ENCODE data around the gene ABCF2.

ABCF2 gene

DNA sequence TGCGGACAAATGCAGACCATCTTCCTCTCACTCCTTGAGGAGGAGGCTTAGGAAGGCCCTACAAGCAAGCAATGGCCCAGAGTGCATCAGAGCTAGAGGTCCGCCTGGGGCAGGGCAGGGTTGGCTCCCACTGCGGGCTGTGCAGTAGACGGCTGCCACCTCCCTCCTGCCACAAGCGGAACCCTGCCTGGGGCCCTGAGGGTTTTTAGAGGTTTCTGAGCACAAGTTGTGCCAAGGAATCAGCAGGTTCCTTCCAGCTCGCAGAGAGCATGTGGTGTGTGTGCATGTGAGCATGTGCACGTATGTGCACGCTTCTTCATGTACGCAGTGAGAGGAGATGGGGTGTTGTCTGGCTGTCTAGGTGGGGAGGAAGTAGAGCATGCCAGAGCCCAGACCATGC lies 47.4 kb upstream of the ABCF2 start:
- H3K36me3 ChIP-seq (replicated peaks in 1 of 2; ENCODE audit: control insufficient read depth in 2 of 2, insufficient read depth in 2 of 2, low read length in 2 of 2): no peaks in the 10 kb centered on the region
- H3K27ac ChIP-seq (replicated peaks; ENCODE audit: low read length): no peak overlapping the region
- no peak overlapping the region for H2BK12ac ChIP-seq (ENCODE audit: low read length)
- H4K8ac ChIP-seq (ENCODE audit: low read depth, low read length): no peak overlapping the region
- no peak overlapping the region for H2BK120ac ChIP-seq (ENCODE audit: low read depth, low read length)
- H3K18ac ChIP-seq (ENCODE audit: low read length): no peak overlapping the region
- H3K27me3 ChIP-seq (ENCODE audit: control insufficient read depth in 3 of 3, insufficient read depth in 3 of 3, low read depth in 1 of 3, low read length in 3 of 3): peaks cover 0 to 31% (median 17%) of the 10 kb centered on the region in 3 experiments
- H3K4me1 ChIP-seq (ENCODE audit: control insufficient read depth in 2 of 2, insufficient read depth in 1 of 2, low read depth in 1 of 2, low read length in 2 of 2): peaks cover 5 to 10% of the 10 kb centered on the region in 2 donors
- H3K9ac ChIP-seq (ENCODE audit: low read depth, low read length, poor library complexity): no peak overlapping the region
- H2BK5ac ChIP-seq (ENCODE audit: low read length): no peak overlapping the region
- peak overlapping the region; percentile 32 for H2AK5ac ChIP-seq (ENCODE audit: low read depth, low read length)
- no peak overlapping the region for H3K4ac ChIP-seq (ENCODE audit: low read length)
- no peak for DNase-seq (ENCODE audit: low spot score)
- peaks cover 2% of the 10 kb centered on the region for H3K79me1 ChIP-seq (ENCODE audit: low read depth, low read length)
- no peak overlapping the region for H3K14ac ChIP-seq (ENCODE audit: low read length)
- no peak overlapping the region for H2BK15ac ChIP-seq (ENCODE audit: low read length)
- no peak overlapping the region for H3K23ac ChIP-seq (ENCODE audit: low read depth, low read length, poor library complexity)
- no CpG with 5 or more reads among the region's 9 CpGs for WGBS, 2 donors (ENCODE audit: extremely low coverage in 2 of 2, insufficient read length in 2 of 2, insufficient replicate concordance in 1 of 2)
- H3K4me3 ChIP-seq (ENCODE audit: low read length in 2 of 2): no peak overlapping the region
- H3K9me3 ChIP-seq (replicated peaks in 1 of 2; ENCODE audit: control insufficient read depth in 2 of 2, insufficient read depth in 1 of 2, low read depth in 1 of 2, low read length in 2 of 2): no peaks in the 10 kb centered on the region
- H2AFZ ChIP-seq (ENCODE audit: low read length): no peak overlapping the region
- H3K4me2 ChIP-seq (ENCODE audit: insufficient read depth, low read length, poor library complexity, severe bottlenecking): no peak overlapping the region
- H4K91ac ChIP-seq (ENCODE audit: low read depth, low read length, poor library complexity): no peak overlapping the region

DNA sequence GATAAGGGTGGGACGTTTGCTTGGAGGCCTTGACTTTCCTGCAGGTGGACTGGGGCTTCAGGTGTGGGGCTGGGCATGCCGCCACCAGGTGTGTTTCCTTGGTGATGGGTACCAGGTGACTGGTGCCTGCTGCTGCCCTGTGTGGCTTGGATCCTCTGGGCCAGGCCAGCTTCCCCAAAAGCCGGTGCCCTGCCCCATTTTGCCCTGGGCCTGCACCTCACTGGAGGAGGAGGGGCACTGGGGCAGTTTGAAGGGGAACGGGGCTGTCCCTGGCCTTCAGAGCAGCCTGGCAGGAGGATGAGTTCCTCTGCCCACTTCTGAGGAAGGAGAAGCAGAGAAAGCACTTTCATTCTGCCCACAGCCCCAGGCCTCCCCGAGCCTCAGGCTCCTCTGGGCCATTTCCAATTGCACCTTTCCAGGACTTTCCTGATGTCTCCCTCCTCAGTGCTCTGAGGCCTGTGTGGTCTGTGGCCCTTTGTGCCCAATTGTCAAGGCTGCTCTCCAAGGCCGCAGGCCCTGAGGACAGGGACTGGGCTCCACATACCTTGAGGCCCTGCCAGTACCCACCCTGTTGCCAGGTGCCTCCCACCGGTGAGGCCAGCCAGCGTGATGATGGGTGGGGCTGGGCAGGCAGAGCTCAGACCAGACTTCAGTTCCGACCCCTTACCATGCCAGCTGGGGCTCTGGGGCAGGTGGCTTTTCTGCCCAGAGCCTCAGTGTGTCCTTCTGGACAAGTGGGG lies 46.8 kb upstream of the ABCF2 start:
- peak overlapping the region; percentile 16 for H2BK15ac ChIP-seq (ENCODE audit: low read length)
- no CpG with 5 or more reads among the region's 9 CpGs for WGBS, 2 donors (ENCODE audit: extremely low coverage in 2 of 2, insufficient read length in 2 of 2, insufficient replicate concordance in 1 of 2)
- H3K79me1 ChIP-seq (ENCODE audit: low read depth, low read length): peaks cover 2% of the 10 kb centered on the region
- peak overlapping the region; percentile 43 for H3K14ac ChIP-seq (ENCODE audit: low read length)
- no peak overlapping the region for H3K4ac ChIP-seq (ENCODE audit: low read length)
- no peak overlapping the region for H3K23ac ChIP-seq (ENCODE audit: low read depth, low read length, poor library complexity)
- H4K8ac ChIP-seq (ENCODE audit: low read depth, low read length): no peak overlapping the region
- DNase-seq (ENCODE audit: low spot score): no peak
- H2AFZ ChIP-seq (ENCODE audit: low read length): no peak overlapping the region
- H3K27ac ChIP-seq (replicated peaks; ENCODE audit: low read length): no peak overlapping the region
- no peak overlapping the region for H3K4me3 ChIP-seq (ENCODE audit: low read length in 2 of 2)
- H2BK120ac ChIP-seq (ENCODE audit: low read depth, low read length): no peak overlapping the region
- no peaks in the 10 kb centered on the region for H3K36me3 ChIP-seq (replicated peaks in 1 of 2; ENCODE audit: control insufficient read depth in 2 of 2, insufficient read depth in 2 of 2, low read length in 2 of 2)
- H3K4me1 ChIP-seq (ENCODE audit: control insufficient read depth in 2 of 2, insufficient read depth in 1 of 2, low read depth in 1 of 2, low read length in 2 of 2): peaks cover 5 to 10% of the 10 kb centered on the region in 2 donors
- H3K4me2 ChIP-seq (ENCODE audit: insufficient read depth, low read length, poor library complexity, severe bottlenecking): no peak overlapping the region
- H2AK5ac ChIP-seq (ENCODE audit: low read depth, low read length): no peak overlapping the region
- no peak overlapping the region for H3K18ac ChIP-seq (ENCODE audit: low read length)
- H2BK12ac ChIP-seq (ENCODE audit: low read length): no peak overlapping the region
- peaks cover 0 to 25% (median 17%) of the 10 kb centered on the region in 3 experiments for H3K27me3 ChIP-seq (ENCODE audit: control insufficient read depth in 3 of 3, insufficient read depth in 3 of 3, low read depth in 1 of 3, low read length in 3 of 3)
- H4K91ac ChIP-seq (ENCODE audit: low read depth, low read length, poor library complexity): no peak overlapping the region
- H3K9me3 ChIP-seq (replicated peaks in 1 of 2; ENCODE audit: control insufficient read depth in 2 of 2, insufficient read depth in 1 of 2, low read depth in 1 of 2, low read length in 2 of 2): no peaks in the 10 kb centered on the region
- H2BK5ac ChIP-seq (ENCODE audit: low read length): no peak overlapping the region
- no peak overlapping the region for H3K9ac ChIP-seq (ENCODE audit: low read depth, low read length, poor library complexity)

DNA sequence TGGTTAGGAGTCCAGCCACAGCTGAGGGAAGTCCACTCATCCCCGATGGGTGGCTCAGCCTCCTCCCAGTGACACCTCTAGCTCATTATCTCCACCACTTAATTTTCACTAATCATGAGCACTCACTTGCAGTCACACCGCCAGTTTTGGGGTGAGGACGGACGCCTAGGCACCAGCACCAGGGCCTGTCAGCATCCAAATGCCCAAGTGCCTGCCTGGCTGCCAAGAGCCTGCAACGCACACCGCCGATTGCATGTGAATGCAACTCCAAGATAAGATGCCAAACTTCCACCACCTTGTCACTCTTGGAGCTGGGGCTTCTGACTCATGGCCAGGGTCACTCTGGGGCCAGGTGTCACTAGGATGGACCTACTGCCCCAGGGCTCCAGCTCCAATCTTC lies 45.9 kb upstream of the ABCF2 start:
- H3K4me2 ChIP-seq (ENCODE audit: insufficient read depth, low read length, poor library complexity, severe bottlenecking): no peak overlapping the region
- no peak overlapping the region for H3K14ac ChIP-seq (ENCODE audit: low read length)
- no peak overlapping the region for H2AFZ ChIP-seq (ENCODE audit: low read length)
- H4K8ac ChIP-seq (ENCODE audit: low read depth, low read length): no peak overlapping the region
- H3K9ac ChIP-seq (ENCODE audit: low read depth, low read length, poor library complexity): peak overlapping the region; percentile 30
- no peak overlapping the region for H2BK5ac ChIP-seq (ENCODE audit: low read length)
- H2BK12ac ChIP-seq (ENCODE audit: low read length): no peak overlapping the region
- peaks cover 5 to 10% of the 10 kb centered on the region in 2 donors for H3K4me1 ChIP-seq (ENCODE audit: control insufficient read depth in 2 of 2, insufficient read depth in 1 of 2, low read depth in 1 of 2, low read length in 2 of 2)
- H2BK15ac ChIP-seq (ENCODE audit: low read length): no peak overlapping the region
- H3K27ac ChIP-seq (replicated peaks; ENCODE audit: low read length): no peak overlapping the region
- no peaks in the 10 kb centered on the region for H3K36me3 ChIP-seq (replicated peaks in 1 of 2; ENCODE audit: control insufficient read depth in 2 of 2, insufficient read depth in 2 of 2, low read length in 2 of 2)
- peak overlapping the region; percentile 50 for H2AK5ac ChIP-seq (ENCODE audit: low read depth, low read length)
- H3K27me3 ChIP-seq (ENCODE audit: control insufficient read depth in 3 of 3, insufficient read depth in 3 of 3, low read depth in 1 of 3, low read length in 3 of 3): peaks cover 0 to 21% (median 16%) of the 10 kb centered on the region in 3 experiments
- no peaks in the 10 kb centered on the region for H3K9me3 ChIP-seq (replicated peaks in 1 of 2; ENCODE audit: control insufficient read depth in 2 of 2, insufficient read depth in 1 of 2, low read depth in 1 of 2, low read length in 2 of 2)
- H4K91ac ChIP-seq (ENCODE audit: low read depth, low read length, poor library complexity): no peak overlapping the region
- H3K4ac ChIP-seq (ENCODE audit: low read length): no peak overlapping the region
- no CpG with 5 or more reads among the region's 7 CpGs for WGBS, 2 donors (ENCODE audit: extremely low coverage in 2 of 2, insufficient read length in 2 of 2, insufficient replicate concordance in 1 of 2)
- no peak overlapping the region for H3K18ac ChIP-seq (ENCODE audit: low read length)
- peaks cover 2% of the 10 kb centered on the region for H3K79me1 ChIP-seq (ENCODE audit: low read depth, low read length)
- no peak overlapping the region for H3K4me3 ChIP-seq (ENCODE audit: low read length in 2 of 2)
- no peak for DNase-seq (ENCODE audit: low spot score)
- no peak overlapping the region for H2BK120ac ChIP-seq (ENCODE audit: low read depth, low read length)
- peak overlapping the region; percentile 44 for H3K23ac ChIP-seq (ENCODE audit: low read depth, low read length, poor library complexity)

GRCh38 chr7:151272405-151272804 lies 45.4 kb upstream of the ABCF2 start:
- Histone ChIP-seq H3K4me2 (ENCODE audit: insufficient read depth, low read length, poor library complexity, severe bottlenecking) (no peak overlapping the region), H3K36me3 (replicated peaks in 1 of 2; ENCODE audit: control insufficient read depth in 2 of 2, insufficient read depth in 2 of 2, low read length in 2 of 2) (no peaks in the 10 kb centered on the region), H2BK12ac (ENCODE audit: low read length) (no peak overlapping the region), H3K4me1 (ENCODE audit: control insufficient read depth in 2 of 2, insufficient read depth in 1 of 2, low read depth in 1 of 2, low read length in 2 of 2) (peaks cover 5 to 10% of the 10 kb centered on the region in 2 donors), H4K91ac (ENCODE audit: low read depth, low read length, poor library complexity) (no peak overlapping the region), H3K23ac (ENCODE audit: low read depth, low read length, poor library complexity) (peak overlapping the region; percentile 3), H3K79me1 (ENCODE audit: low read depth, low read length) (peaks cover 2% of the 10 kb centered on the region), H4K8ac (ENCODE audit: low read depth, low read length) (no peak overlapping the region), H3K27me3 (ENCODE audit: control insufficient read depth in 3 of 3, insufficient read depth in 3 of 3, low read depth in 1 of 3, low read length in 3 of 3) (peaks cover 0 to 17% (median 12%) of the 10 kb centered on the region in 3 experiments), H3K4ac (ENCODE audit: low read length) (no peak overlapping the region), H3K9me3 (replicated peaks in 1 of 2; ENCODE audit: control insufficient read depth in 2 of 2, insufficient read depth in 1 of 2, low read depth in 1 of 2, low read length in 2 of 2) (no peaks in the 10 kb centered on the region), H3K14ac (ENCODE audit: low read length) (no peak overlapping the region), H2AK5ac (ENCODE audit: low read depth, low read length) (no peak overlapping the region), H3K9ac (ENCODE audit: low read depth, low read length, poor library complexity) (no peak overlapping the region), H2AFZ (ENCODE audit: low read length) (no peak overlapping the region), H2BK15ac (ENCODE audit: low read length) (no peak overlapping the region), H2BK5ac (ENCODE audit: low read length) (no peak overlapping the region), H2BK120ac (ENCODE audit: low read depth, low read length) (no peak overlapping the region), H3K27ac (replicated peaks; ENCODE audit: low read length) (no peak overlapping the region), H3K4me3 (ENCODE audit: low read length in 2 of 2) (no peak overlapping the region), H3K18ac (ENCODE audit: low read length) (no peak overlapping the region)
- WGBS, 2 donors (ENCODE audit: extremely low coverage in 2 of 2, insufficient read length in 2 of 2, insufficient replicate concordance in 1 of 2): no CpG with 5 or more reads among the region's 10 CpGs
- DNase-seq (ENCODE audit: low spot score): no peak

Data from neuronal stem cell (in vitro differentiated cells).